Kidney epithelial cell (primary cell): Measurements from ENCODE around the gene SPNS3. TPM values are rescaled to one million over a fixed set of nuclear protein-coding genes. Genes with fewer than 3 reads are reported as not detected.

ENCODE experiments used
- DNase-seq: peaks from one replicate; pipeline ENCODE4 v3.0.0-alpha.2; 2010; ENCODE audit warnings: low read depth
- H3K27me3 ChIP-seq: 2 replicates; pipeline ENCODE4 v1.6.0; 2011; ENCODE audit warnings: low read length; ENCODE audit not compliant: control insufficient read depth, insufficient read depth
- H3K36me3 ChIP-seq: 2 replicates; pipeline ENCODE4 v1.5.1; 2011; ENCODE audit warnings: low read length; ENCODE audit not compliant: control insufficient read depth, insufficient read depth
- H3K4me3 ChIP-seq: 2 replicates; pipeline ENCODE4 v1.5.1; 2011; ENCODE audit warnings: low read depth, mild to moderate bottlenecking, control low read depth, low read length
- CTCF ChIP-seq: IDR thresholded peaks from 2 replicates; pipeline ENCODE4 v1.5.1; 2011; ENCODE audit warnings: mild to moderate bottlenecking, moderate library complexity, low read length, control low read depth, inconsistent platforms; ENCODE audit not compliant: insufficient read depth, poor library complexity, severe bottlenecking
- total RNA-seq: library from RNA; depleted of rRNA; stranded (reverse); fragments of >200 nt; gene quantifications from 2 replicates; pipeline ENCODE4 v1.2.3, GENCODE V29; 2015

The SPNS3 gene
- total RNA-seq, 1 donor from 2014 or later: 0.58 TPM

DNA sequence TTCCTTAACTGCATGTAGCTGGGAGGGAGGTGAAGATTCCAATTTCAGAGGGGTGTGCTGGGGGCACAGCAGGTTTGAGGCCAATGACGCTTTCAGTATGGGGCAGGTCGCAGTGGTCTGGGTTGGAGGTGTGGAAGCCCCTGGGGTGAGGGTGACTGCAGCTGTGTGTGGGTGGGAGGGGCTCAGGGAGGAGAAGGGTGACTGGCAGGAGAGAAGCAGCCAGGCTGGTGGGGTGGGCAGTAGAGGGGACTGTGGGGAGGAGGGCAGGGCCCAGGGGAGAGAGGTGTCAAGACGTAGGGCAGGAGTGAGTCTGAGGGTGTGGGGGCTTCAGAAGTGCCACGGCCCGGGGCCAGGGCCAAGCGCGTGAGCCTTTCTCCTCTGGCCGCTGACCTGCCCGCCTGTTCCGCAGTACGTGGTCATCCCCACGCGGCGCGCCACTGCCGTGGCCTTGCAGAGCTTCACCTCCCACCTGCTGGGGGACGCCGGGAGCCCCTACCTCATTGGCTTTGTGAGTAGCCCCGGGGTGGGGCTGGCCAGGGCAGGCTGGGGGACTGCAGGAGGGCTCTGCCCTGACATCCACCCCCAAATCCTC lies 102.0 kb downstream of the SPNS3 start:
- no peaks in the 10 kb centered on the region for H3K27me3 ChIP-seq
- no peak for DNase-seq
- no peak for TF ChIP-seq CTCF
- no peak overlapping the region for H3K4me3 ChIP-seq
- peaks cover 4% of the 10 kb centered on the region for H3K36me3 ChIP-seq

GRCh38 chr17:4536259-4536741 lies 102.6 kb downstream of the SPNS3 start:
- Histone ChIP-seq H3K4me3 (no peak overlapping the region), H3K36me3 (peaks cover 4% of the 10 kb centered on the region), H3K27me3 (no peaks in the 10 kb centered on the region)
- DNase-seq: no peak
- no peak for TF ChIP-seq CTCF

- TF ChIP-seq CTCF: no peak
- H3K27me3 ChIP-seq: no peaks in the 10 kb centered on the region
These were observed 103.1 kb downstream of the SPNS3 start for GRCh38 chr17:4536742-4537411.

More at GRCh38 chr17:4536742-4537411, 103.1 kb downstream of the SPNS3 start:
- Histone ChIP-seq H3K36me3 (peaks cover 6% of the 10 kb centered on the region), H3K4me3 (no peak overlapping the region)
- DNase-seq: no peak

Other genes with a start within 250 kb of the SPNS3 start
- gene ANKFY1, start 170.0 kb upstream of the SPNS3 start, total RNA-seq: 31.5 and 39.4 TPM in 2 replicates
- gene UBE2G1, start 67.3 kb upstream of the SPNS3 start, total RNA-seq: 42.2 and 57.3 TPM in 2 replicates
- gene SPNS2, start 64.9 kb downstream of the SPNS3 start, total RNA-seq: 47.3 and 53.1 TPM in 2 replicates
- gene MYBBP1A, start 121.4 kb downstream of the SPNS3 start, total RNA-seq: 92.0 and 103 TPM in 2 replicates
- 0.07 and 0.38 TPM in 2 replicates for gene GGT6, start 126.6 kb downstream of the SPNS3 start, total RNA-seq
- gene SMTNL2, start 150.6 kb downstream of the SPNS3 start, total RNA-seq: 0.14 and 0.46 TPM in 2 replicates
- not detected in 2 replicates for gene ALOX15, start 207.7 kb downstream of the SPNS3 start, total RNA-seq